ENCODE data around the gene PLEKHA8.

GRCh38 chr7:30090111-30090510 lies 61.9 kb downstream of the PLEKHA8 start:
- TF ChIP-seq CTCF (conservative IDR thresholded peaks at IDR 0.05; ENCODE audit: low read depth, low read length) (no peak), EZH2phosphoT487 (IDR thresholded peaks at IDR 0.05; ENCODE audit: borderline replicate concordance, low read length) (no peak)

Data from PC-3 (cell line).